ENCODE results near the gene FRMD3. TPM values are rescaled to one million over a fixed set of nuclear protein-coding genes. Genes with fewer than 3 reads are reported as not detected.

The FRMD3 gene
- total and polyA plus RNA-seq, 2 donors (not counting 3 experiments of a cell fraction or from before 2014, with no cell fraction given), result 3.0 to 6.1 TPM

GRCh38 chr9:83554278-83554677, 16.1 kb upstream of the FRMD3 start:
- no TSS peak for BruUV-seq (replicated peaks)
- no peak for DNase-seq (ENCODE audit: low read depth, low spot score)
- POLR2A ChIA-PET, result no interaction called here

More at GRCh38 chr9:83554278-83554677, 16.1 kb upstream of the FRMD3 start:
- Histone ChIP-seq H3K27me3 (ENCODE audit: control insufficient read depth in 2 of 2, insufficient read depth in 2 of 2, low read length in 2 of 2) (no peaks in the 10 kb centered on the region), H3K36me3 (ENCODE audit: control insufficient read depth in 2 of 2, extremely low read depth in 1 of 2, insufficient read depth in 2 of 2, low read length in 2 of 2) (no peaks in the 10 kb centered on the region), H2AFZ (ENCODE audit: low read depth, low read length) (no peak overlapping the region), H3K4me1 (ENCODE audit: control insufficient read depth, extremely low read depth, insufficient read depth, low read length) (no peaks in the 10 kb centered on the region), H4K20me1 (replicated peaks; ENCODE audit: control insufficient read depth, extremely low read depth, insufficient read depth, low read length) (no peaks in the 10 kb centered on the region), H3K27ac (ENCODE audit: insufficient read depth, low read depth, low read length) (no peak overlapping the region), H3K9me1 (replicated peaks; ENCODE audit: control insufficient read depth, extremely low read depth, insufficient read depth, low read length) (no peaks in the 10 kb centered on the region), H3K4me2 (ENCODE audit: insufficient read depth, low read length) (no peak overlapping the region), H3K9ac (replicated peaks; ENCODE audit: extremely low read depth, insufficient read depth, low read length) (no peak overlapping the region), H3K9me3 (replicated peaks; ENCODE audit: control insufficient read depth, insufficient read depth, low read length) (no peaks in the 10 kb centered on the region), H3K4me3 (replicated peaks in 1 of 3; ENCODE audit: insufficient read depth in 1 of 3, low read depth in 1 of 3, low read length in 3 of 3) (no peak overlapping the region), H3K79me2 (ENCODE audit: control insufficient read depth, insufficient read depth, low read length) (no peaks in the 10 kb centered on the region)
- intact Hi-C loops (cut with micrococcal nuclease) (no loop called here), dilution Hi-C loops (cut with MboI; ENCODE audit: extremely low pct_ligation_motif_present, low sequenced_read_pairs) (no loop called here)
- TF ChIP-seq MAX (IDR thresholded peaks at IDR 0.05; ENCODE audit: insufficient read depth, insufficient read length) (no peak), MYC (IDR thresholded peaks at IDR 0.05; ENCODE audit: low read depth, low read length) (no peak), POLR2AphosphoS5 (IDR thresholded peaks at IDR 0.05; ENCODE audit: insufficient read depth, low read depth, low read length) (no peak), EZH2 (IDR thresholded peaks at IDR 0.05; ENCODE audit: borderline replicate concordance, low read depth, low read length, severe bottlenecking) (no peak), CTCF (IDR thresholded peaks at IDR 0.05; ENCODE audit: extremely low read depth in 1 of 2, insufficient read depth in 1 of 2, low read depth in 1 of 2, low read length in 2 of 2) (no peak), POLR2A (IDR thresholded peaks at IDR 0.05; ENCODE audit: low read depth, low read length) (no peak), FOS (IDR thresholded peaks at IDR 0.05; ENCODE audit: borderline replicate concordance, insufficient read depth, low read length) (no peak)
- FAIRE-seq, result no peak
- CTCF ChIA-PET, result no interaction called here

Data from endothelial cell of umbilical vein (primary cell).